ENCODE measurements around the gene TCTN3. TPM values are rescaled to one million over a fixed set of nuclear protein-coding genes. Genes with fewer than 3 reads are reported as not detected.

TCTN3 gene
- total RNA-seq, 2 donors from 2014 or later = 53.5 to 57.7 TPM

- Mint-ChIP-seq H3K36me3 (ENCODE audit: low read depth) (peaks cover 62% of the 10 kb centered on the region), H3K9me3 (peaks cover 11% of the 10 kb centered on the region), H3K27me3 (ENCODE audit: insufficient read depth) (no peaks in the 10 kb centered on the region), H3K4me3 (no peak overlapping the region), H3K4me1 (peaks cover 37% of the 10 kb centered on the region), H3K27ac (no peak overlapping the region)
- Histone ChIP-seq H3K27me3 (ENCODE audit: control insufficient read depth, insufficient read depth, low read length, poor library complexity, severe bottlenecking) (no peaks in the 10 kb centered on the region), H3K4me3 (ENCODE audit: low read length) (no peak overlapping the region), H3K9ac (ENCODE audit: extremely low read depth, low read length, poor library complexity, severe bottlenecking) (no peak overlapping the region), H3K4me1 (ENCODE audit: control insufficient read depth, insufficient read depth, low read length) (peaks cover 13% of the 10 kb centered on the region), H3K27ac (ENCODE audit: low read depth, low read length) (no peak overlapping the region), H3K9me3 (ENCODE audit: control insufficient read depth, low read length) (peaks cover 22% of the 10 kb centered on the region), H3K36me3 (ENCODE audit: control insufficient read depth, insufficient read depth, low read length) (peaks cover 51% of the 10 kb centered on the region)
- no peak for TF ChIP-seq CTCF (conservative IDR thresholded peaks at IDR 0.05)
- no CpG with 5 or more reads among the region's 1 CpG for WGBS, 2 experiments (ENCODE audit: insufficient coverage in 1 of 2, insufficient read length in 1 of 2)
- DNase-seq = no peak
Measured at GRCh38 chr10:95648138-95648537, 45.6 kb downstream of the TCTN3 start.

GRCh38 chr10:95646160-95646559 lies 47.6 kb downstream of the TCTN3 start:
- Mint-ChIP-seq H3K9me3 (peaks cover 2% of the 10 kb centered on the region), H3K36me3 (ENCODE audit: low read depth) (peaks cover 56% of the 10 kb centered on the region), H3K27me3 (ENCODE audit: insufficient read depth) (no peaks in the 10 kb centered on the region), H3K27ac (no peak overlapping the region), H3K4me3 (no peak overlapping the region), H3K4me1 (peaks cover 37% of the 10 kb centered on the region)
- Histone ChIP-seq H3K9me3 (ENCODE audit: control insufficient read depth, low read length) (peaks cover 4% of the 10 kb centered on the region), H3K4me1 (ENCODE audit: control insufficient read depth, insufficient read depth, low read length) (peaks cover 13% of the 10 kb centered on the region), H3K27me3 (ENCODE audit: control insufficient read depth, insufficient read depth, low read length, poor library complexity, severe bottlenecking) (no peaks in the 10 kb centered on the region), H3K36me3 (ENCODE audit: control insufficient read depth, insufficient read depth, low read length) (peaks cover 48% of the 10 kb centered on the region), H3K27ac (ENCODE audit: low read depth, low read length) (no peak overlapping the region), H3K9ac (ENCODE audit: extremely low read depth, low read length, poor library complexity, severe bottlenecking) (no peak overlapping the region), H3K4me3 (ENCODE audit: low read length) (no peak overlapping the region)
- 85 to 100% methylated on average over 1 of the region's 1 CpG for WGBS, 2 experiments (ENCODE audit: insufficient coverage in 1 of 2, insufficient read length in 1 of 2)
- no peak for TF ChIP-seq CTCF (conservative IDR thresholded peaks at IDR 0.05)
- DNase-seq = no peak

GRCh38 chr10:95644901-95645300 lies 48.8 kb downstream of the TCTN3 start:
- Histone ChIP-seq H3K36me3 (ENCODE audit: control insufficient read depth, insufficient read depth, low read length) (peaks cover 49% of the 10 kb centered on the region), H3K4me1 (ENCODE audit: control insufficient read depth, insufficient read depth, low read length) (peaks cover 13% of the 10 kb centered on the region), H3K9ac (ENCODE audit: extremely low read depth, low read length, poor library complexity, severe bottlenecking) (no peak overlapping the region), H3K27ac (ENCODE audit: low read depth, low read length) (no peak overlapping the region), H3K4me3 (ENCODE audit: low read length) (peak overlapping the region; percentile 50), H3K27me3 (ENCODE audit: control insufficient read depth, insufficient read depth, low read length, poor library complexity, severe bottlenecking) (no peaks in the 10 kb centered on the region), H3K9me3 (ENCODE audit: control insufficient read depth, low read length) (no peaks in the 10 kb centered on the region)
- H3K27ac Mint-ChIP-seq = peak overlapping the region; percentile 41
- H3K9me3 Mint-ChIP-seq = no peaks in the 10 kb centered on the region
- H3K27me3 Mint-ChIP-seq (ENCODE audit: insufficient read depth) = no peaks in the 10 kb centered on the region
- no peak for TF ChIP-seq CTCF (conservative IDR thresholded peaks at IDR 0.05)
- peaks cover 32% of the 10 kb centered on the region for H3K4me1 Mint-ChIP-seq
- H3K4me3 Mint-ChIP-seq = peak overlapping the region; percentile 16
- peaks cover 56% of the 10 kb centered on the region for H3K36me3 Mint-ChIP-seq (ENCODE audit: low read depth)
- no peak for DNase-seq
- WGBS, 2 experiments (ENCODE audit: insufficient coverage in 1 of 2, insufficient read length in 1 of 2) = 31 to 38% methylated on average over 1 of the region's 1 CpG

Data from endodermal cell (in vitro differentiated cells).